HepG2 (cell line): ENCODE measurements around the gene WEE1. TPM values are rescaled to one million over a fixed set of nuclear protein-coding genes. Genes with fewer than 3 reads are reported as not detected.

ENCODE experiments used
- JDP2 ChIP-seq: sonication (generic); formaldehyde crosslinking; IDR thresholded peaks from 2 replicates; pipeline ENCODE4 v1.8.1; 2022; ENCODE audit warnings: missing genetic modification reagents, borderline replicate concordance
- SIN3A ChIP-seq: IDR thresholded peaks from 2 replicates; pipeline ENCODE4 v1.6.1; 2011; ENCODE audit warnings: low read depth, mild to moderate bottlenecking, control low read depth, low read length, borderline replicate concordance
- SRSF4 ChIP-seq: fragments of 200-400 bp; formaldehyde crosslinking; IDR thresholded peaks from one replicate; pipeline ENCODE4 v1.6.1; 2018; ENCODE audit warnings: mild to moderate bottlenecking, low read depth, low read length, moderate library complexity; ENCODE audit not compliant: poor library complexity, severe bottlenecking
- TP53 ChIP-seq: sonication (generic); formaldehyde crosslinking; conservative IDR thresholded peaks from 2 replicates; pipeline ENCODE4 v1.4.0; 2020; ENCODE audit warnings: missing genetic modification reagents
- ZBTB38 ChIP-seq: sonication (generic); formaldehyde crosslinking; IDR thresholded peaks from 2 replicates; pipeline ENCODE4 v1.5.1; 2020; ENCODE audit warnings: mild to moderate bottlenecking, missing genetic modification reagents
- ZNF224 ChIP-seq: sonication (generic); formaldehyde crosslinking; IDR thresholded peaks from 2 replicates; pipeline ENCODE4 v1.5.0; 2020; ENCODE audit warnings: mild to moderate bottlenecking, missing genetic modification reagents
- ZNF350 ChIP-seq: sonication (generic); formaldehyde crosslinking; IDR thresholded peaks from 2 replicates; pipeline ENCODE4 v1.4.0; 2020; ENCODE audit warnings: mild to moderate bottlenecking, low read depth, missing genetic modification reagents, borderline replicate concordance
- ZNF687 ChIP-seq: sonication (generic); formaldehyde crosslinking; IDR thresholded peaks from 2 replicates; pipeline ENCODE4 v1.5.1; 2020; ENCODE audit warnings: mild to moderate bottlenecking, missing genetic modification reagents, moderate library complexity
- ZXDC ChIP-seq: sonication (generic); formaldehyde crosslinking; IDR thresholded peaks from 2 replicates; pipeline ENCODE4 v1.5.0; 2020; ENCODE audit warnings: mild to moderate bottlenecking, missing genetic modification reagents
- polyA plus RNA-seq, 8 experiments: library from polyadenylated mRNA; depleted of rRNA in 3 of 8; stranded (reverse) in 7 of 8; unstranded in 1 of 8; fragments of >200 nt; fragmentation: Illumina TruSeq in 4 of 8; extraction: Trizol in 4 of 8; gene quantifications; 2 replicates each; pipeline versions ENCODE4 v1.2.1 to v1.2.3, GENCODE V29; 2011 to 2016; ENCODE audit warnings: low read depth in 4 of 8, missing spikeins in 1 of 8, mixed read lengths in 1 of 8; ENCODE audit not compliant: insufficient read depth in 1 of 8
- total RNA-seq, 5 experiments: library from RNA; depleted of rRNA; stranded (reverse); fragments of >200 nt; fragmentation: Illumina TruSeq; extraction: Trizol; gene quantifications; 2 replicates each; pipeline ENCODE4 v1.2.3, GENCODE V29; 2016; ENCODE audit warnings: low read depth in 1 of 5
- TF ChIP-seq, protein P1 (sequence below): sonication (generic); formaldehyde crosslinking; IDR thresholded peaks from 2 replicates; pipeline ENCODE4 v1.4.0; 2020; ENCODE audit warnings: missing genetic modification reagents, borderline replicate concordance
- TF ChIP-seq, protein P2 (sequence below): IDR thresholded peaks from 2 replicates; pipeline ENCODE4 v1.6.1; 2016; ENCODE audit warnings: low read depth, missing genetic modification reagents, missing compliant biosample characterization

WEE1 gene
- total and polyA plus RNA-seq, 2 of the 13 experiments (the other 11 are each of a cell fraction or from before 2014, with no cell fraction given), result 31.4 to 63.7 TPM

DNA sequence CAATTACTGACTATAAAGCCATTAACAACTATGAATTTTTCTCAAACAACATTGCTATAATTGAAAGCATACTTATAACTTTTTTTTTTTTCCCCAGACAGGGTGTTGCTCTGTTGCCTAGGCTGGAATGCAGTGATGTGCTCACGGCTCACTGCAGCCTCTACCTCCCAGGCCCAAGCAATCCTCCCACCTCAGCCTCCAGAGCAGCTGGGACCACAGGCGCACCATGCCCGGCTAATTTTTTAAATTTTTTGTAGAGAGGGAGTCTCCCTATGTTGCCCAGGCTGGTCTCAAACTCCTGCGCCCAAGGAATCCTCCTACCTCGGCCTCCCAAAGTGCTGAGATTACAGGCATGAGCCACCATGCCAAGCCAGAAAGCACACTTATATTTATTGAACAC lies 6.1 kb upstream of the WEE1 start (continued):
- TF ChIP-seq, protein P1, sequence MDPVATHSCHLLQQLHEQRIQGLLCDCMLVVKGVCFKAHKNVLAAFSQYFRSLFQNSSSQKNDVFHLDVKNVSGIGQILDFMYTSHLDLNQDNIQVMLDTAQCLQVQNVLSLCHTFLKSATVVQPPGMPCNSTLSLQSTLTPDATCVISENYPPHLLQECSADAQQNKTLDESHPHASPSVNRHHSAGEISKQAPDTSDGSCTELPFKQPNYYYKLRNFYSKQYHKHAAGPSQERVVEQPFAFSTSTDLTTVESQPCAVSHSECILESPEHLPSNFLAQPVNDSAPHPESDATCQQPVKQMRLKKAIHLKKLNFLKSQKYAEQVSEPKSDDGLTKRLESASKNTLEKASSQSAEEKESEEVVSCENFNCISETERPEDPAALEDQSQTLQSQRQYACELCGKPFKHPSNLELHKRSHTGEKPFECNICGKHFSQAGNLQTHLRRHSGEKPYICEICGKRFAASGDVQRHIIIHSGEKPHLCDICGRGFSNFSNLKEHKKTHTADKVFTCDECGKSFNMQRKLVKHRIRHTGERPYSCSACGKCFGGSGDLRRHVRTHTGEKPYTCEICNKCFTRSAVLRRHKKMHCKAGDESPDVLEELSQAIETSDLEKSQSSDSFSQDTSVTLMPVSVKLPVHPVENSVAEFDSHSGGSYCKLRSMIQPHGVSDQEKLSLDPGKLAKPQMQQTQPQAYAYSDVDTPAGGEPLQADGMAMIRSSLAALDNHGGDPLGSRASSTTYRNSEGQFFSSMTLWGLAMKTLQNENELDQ (CRISPR knock-in tag), result no peak
- TF ChIP-seq, protein P2, sequence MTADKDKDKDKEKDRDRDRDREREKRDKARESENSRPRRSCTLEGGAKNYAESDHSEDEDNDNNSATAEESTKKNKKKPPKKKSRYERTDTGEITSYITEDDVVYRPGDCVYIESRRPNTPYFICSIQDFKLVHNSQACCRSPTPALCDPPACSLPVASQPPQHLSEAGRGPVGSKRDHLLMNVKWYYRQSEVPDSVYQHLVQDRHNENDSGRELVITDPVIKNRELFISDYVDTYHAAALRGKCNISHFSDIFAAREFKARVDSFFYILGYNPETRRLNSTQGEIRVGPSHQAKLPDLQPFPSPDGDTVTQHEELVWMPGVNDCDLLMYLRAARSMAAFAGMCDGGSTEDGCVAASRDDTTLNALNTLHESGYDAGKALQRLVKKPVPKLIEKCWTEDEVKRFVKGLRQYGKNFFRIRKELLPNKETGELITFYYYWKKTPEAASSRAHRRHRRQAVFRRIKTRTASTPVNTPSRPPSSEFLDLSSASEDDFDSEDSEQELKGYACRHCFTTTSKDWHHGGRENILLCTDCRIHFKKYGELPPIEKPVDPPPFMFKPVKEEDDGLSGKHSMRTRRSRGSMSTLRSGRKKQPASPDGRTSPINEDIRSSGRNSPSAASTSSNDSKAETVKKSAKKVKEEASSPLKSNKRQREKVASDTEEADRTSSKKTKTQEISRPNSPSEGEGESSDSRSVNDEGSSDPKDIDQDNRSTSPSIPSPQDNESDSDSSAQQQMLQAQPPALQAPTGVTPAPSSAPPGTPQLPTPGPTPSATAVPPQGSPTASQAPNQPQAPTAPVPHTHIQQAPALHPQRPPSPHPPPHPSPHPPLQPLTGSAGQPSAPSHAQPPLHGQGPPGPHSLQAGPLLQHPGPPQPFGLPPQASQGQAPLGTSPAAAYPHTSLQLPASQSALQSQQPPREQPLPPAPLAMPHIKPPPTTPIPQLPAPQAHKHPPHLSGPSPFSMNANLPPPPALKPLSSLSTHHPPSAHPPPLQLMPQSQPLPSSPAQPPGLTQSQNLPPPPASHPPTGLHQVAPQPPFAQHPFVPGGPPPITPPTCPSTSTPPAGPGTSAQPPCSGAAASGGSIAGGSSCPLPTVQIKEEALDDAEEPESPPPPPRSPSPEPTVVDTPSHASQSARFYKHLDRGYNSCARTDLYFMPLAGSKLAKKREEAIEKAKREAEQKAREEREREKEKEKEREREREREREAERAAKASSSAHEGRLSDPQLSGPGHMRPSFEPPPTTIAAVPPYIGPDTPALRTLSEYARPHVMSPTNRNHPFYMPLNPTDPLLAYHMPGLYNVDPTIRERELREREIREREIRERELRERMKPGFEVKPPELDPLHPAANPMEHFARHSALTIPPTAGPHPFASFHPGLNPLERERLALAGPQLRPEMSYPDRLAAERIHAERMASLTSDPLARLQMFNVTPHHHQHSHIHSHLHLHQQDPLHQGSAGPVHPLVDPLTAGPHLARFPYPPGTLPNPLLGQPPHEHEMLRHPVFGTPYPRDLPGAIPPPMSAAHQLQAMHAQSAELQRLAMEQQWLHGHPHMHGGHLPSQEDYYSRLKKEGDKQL (CRISPR knock-in tag), result no peak
- no peak for TF ChIP-seq TP53
- no peak for TF ChIP-seq ZXDC (CRISPR knock-in tag)
- TF ChIP-seq SRSF4, result no peak
- TF ChIP-seq SIN3A, result no peak
- TF ChIP-seq ZNF350 (CRISPR knock-in tag), result no peak
- TF ChIP-seq ZBTB38 (CRISPR knock-in tag), result no peak
- TF ChIP-seq JDP2, result no peak
- TF ChIP-seq ZNF224, result no peak
- peak; percentile 6; the same call in 1 of the 2 replicates for TF ChIP-seq ZNF687 (CRISPR knock-in tag)
- TF ChIP-seq, all 625 proteins: peak for 3
